Mesenchymal stem cell (in vitro differentiated cells and primary cell): Measurements from ENCODE around the gene GOLGA2.
"Not testable (repeated sequence)": the region's sequence is repeated elsewhere in the genome, so short reads cannot be mapped to it uniquely, and the experiment has no call there.

Experiments used
- DNase-seq: peaks from one replicate; pipeline ENCODE4 v3.0.0-alpha.2; 2013
- H2AFZ ChIP-seq: one replicate; pipeline ENCODE4 v1.6.1; 2013; ENCODE audit warnings: low read depth, mild to moderate bottlenecking, control low read depth, inconsistent platforms, low read length, moderate library complexity
- H2AK5ac ChIP-seq: 2 replicates; pipeline ENCODE4 v1.6.1; 2013; ENCODE audit warnings: low read length, moderate library complexity, mild to moderate bottlenecking, inconsistent platforms; ENCODE audit not compliant: severe bottlenecking
- H2BK120ac ChIP-seq: one replicate; pipeline ENCODE4 v1.6.1; 2013; ENCODE audit warnings: low read depth, mild to moderate bottlenecking, inconsistent platforms, low read length, moderate library complexity
- H2BK12ac ChIP-seq, 2 experiments: one replicate each; pipeline ENCODE4 v1.6.1; 2013; ENCODE audit warnings: inconsistent platforms in 2 of 2, low read length in 2 of 2, mild to moderate bottlenecking in 2 of 2, moderate library complexity in 2 of 2, control low read depth in 1 of 2
- H2BK15ac ChIP-seq: one replicate; pipeline ENCODE4 v1.6.1; 2013; ENCODE audit warnings: mild to moderate bottlenecking, low read depth, inconsistent platforms; ENCODE audit not compliant: poor library complexity, severe bottlenecking
- H2BK5ac ChIP-seq: 2 replicates; pipeline ENCODE4 v1.6.1; 2013; ENCODE audit warnings: low read depth, mild to moderate bottlenecking, low read length, control low read depth, inconsistent platforms; ENCODE audit not compliant: poor library complexity, severe bottlenecking
- H3K14ac ChIP-seq, 2 experiments: one replicate each; pipeline ENCODE4 v1.6.1; 2013; ENCODE audit warnings: inconsistent platforms in 2 of 2, low read length in 2 of 2, control low read depth in 1 of 2, mild to moderate bottlenecking in 1 of 2, moderate library complexity in 1 of 2
- H3K18ac ChIP-seq, 2 experiments: one replicate each; pipeline ENCODE4 v1.6.1; 2013; ENCODE audit warnings: inconsistent platforms in 2 of 2, low read length in 2 of 2, control low read depth in 1 of 2, low read depth in 1 of 2, mild to moderate bottlenecking in 1 of 2
- H3K23ac ChIP-seq, 2 experiments: one replicate each; pipeline ENCODE4 v1.6.1; 2013; ENCODE audit warnings: inconsistent platforms in 2 of 2, low read length in 2 of 2, mild to moderate bottlenecking in 2 of 2, moderate library complexity in 2 of 2, control low read depth in 1 of 2
- H3K27ac ChIP-seq: 2 replicates; pipeline ENCODE4 v1.5.1; 2013; ENCODE audit warnings: mild to moderate bottlenecking, moderate library complexity, low read length, control low read depth, inconsistent platforms; ENCODE audit not compliant: poor library complexity, severe bottlenecking
- H3K27me3 ChIP-seq, 2 experiments: 2 replicates each; pipeline versions ENCODE4 v1.6.1 to v1.7.0; 2013; ENCODE audit warnings: low read length in 2 of 2, mild to moderate bottlenecking in 2 of 2, moderate library complexity in 2 of 2, control low read depth in 1 of 2, inconsistent platforms in 1 of 2; ENCODE audit not compliant: control insufficient read depth in 1 of 2, insufficient read depth in 1 of 2
- H3K36me3 ChIP-seq, 2 experiments: 2 replicates each; pipeline versions ENCODE4 v1.6.1 to v1.7.0; 2013; ENCODE audit warnings: low read length in 2 of 2, control low read depth in 1 of 2, inconsistent platforms in 1 of 2, low read depth in 1 of 2, mild to moderate bottlenecking in 1 of 2; ENCODE audit not compliant: insufficient read depth in 2 of 2, control insufficient read depth in 1 of 2
- H3K4ac ChIP-seq, 2 experiments: one replicate each; pipeline ENCODE4 v1.6.1; 2013; ENCODE audit warnings: inconsistent platforms in 2 of 2, low read length in 2 of 2, mild to moderate bottlenecking in 2 of 2, moderate library complexity in 2 of 2, control low read depth in 1 of 2, low read depth in 1 of 2
- H3K4me1 ChIP-seq: 2 replicates; pipeline ENCODE4 v1.6.1; 2013; ENCODE audit warnings: low read depth, low read length, control low read depth; ENCODE audit not compliant: control insufficient read depth, insufficient read depth
- H3K4me2 ChIP-seq: 2 replicates; pipeline ENCODE4 v1.6.1; 2013; ENCODE audit warnings: low read length, mild to moderate bottlenecking, inconsistent platforms; ENCODE audit not compliant: poor library complexity, severe bottlenecking
- H3K4me3 ChIP-seq, 2 experiments: 2 replicates each; pipeline versions ENCODE4 v1.5.1 to v1.7.0; 2013; ENCODE audit warnings: low read length in 2 of 2, mild to moderate bottlenecking in 2 of 2, control low read depth in 1 of 2, low read depth in 1 of 2; ENCODE audit not compliant: insufficient read depth in 1 of 2
- H3K79me1 ChIP-seq: replicated peaks from 2 replicates; pipeline ENCODE4 v1.6.1; 2013; ENCODE audit warnings: mild to moderate bottlenecking, control low read depth, low read length, inconsistent platforms; ENCODE audit not compliant: poor library complexity, severe bottlenecking
- H3K9ac ChIP-seq: 2 replicates; pipeline ENCODE4 v1.7.0; 2013; ENCODE audit warnings: mild to moderate bottlenecking, low read length, moderate library complexity
- H3K9me3 ChIP-seq: 2 replicates; pipeline ENCODE4 v1.7.0; 2013; ENCODE audit warnings: mild to moderate bottlenecking, low read length; ENCODE audit not compliant: control insufficient read depth
- H4K8ac ChIP-seq: one replicate; pipeline ENCODE4 v1.6.1; 2013; ENCODE audit warnings: inconsistent platforms, mild to moderate bottlenecking, low read length, moderate library complexity
- H4K91ac ChIP-seq: one replicate; pipeline ENCODE4 v1.6.1; 2013; ENCODE audit warnings: mild to moderate bottlenecking, low read length, inconsistent platforms
- WGBS: methylation state at CpG from one replicate; pipeline ENCODE4 v1.1.7; 2013; ENCODE audit warnings: mixed read lengths; 5-methylcytosine and 5-hydroxymethylcytosine counted together

The GOLGA2 gene

GRCh38 chr9:128232528-128233428 is 43.0 kb downstream of the GOLGA2 start:
- H3K4me1 ChIP-seq: no peaks in the 10 kb centered on the region
- no peaks in the 10 kb centered on the region for H3K27me3 ChIP-seq
- H2AK5ac ChIP-seq: no peak overlapping the region
- H2BK12ac ChIP-seq: no peak overlapping the region
- no peak overlapping the region for H4K91ac ChIP-seq
- H3K23ac ChIP-seq: no peak overlapping the region
- WGBS: 90% methylated on average over 18 of the region's 22 CpGs
- no peaks in the 10 kb centered on the region for H3K79me1 ChIP-seq
- H2BK120ac ChIP-seq: no peak overlapping the region
- H2AFZ ChIP-seq: no peak overlapping the region
- no peak overlapping the region for H3K18ac ChIP-seq
- peaks cover 22 to 24% of the 10 kb centered on the region in 2 experiments for H3K36me3 ChIP-seq
- H4K8ac ChIP-seq: no peak overlapping the region
- H3K4me3 ChIP-seq: no peak overlapping the region
- H3K4ac ChIP-seq: no peak overlapping the region
- H2BK5ac ChIP-seq: no peak overlapping the region
- H2BK15ac ChIP-seq: no peak overlapping the region
- H3K9ac ChIP-seq: no peak overlapping the region
- no peak overlapping the region for H3K14ac ChIP-seq
- no peak overlapping the region for H3K4me2 ChIP-seq
- no peaks in the 10 kb centered on the region for H3K9me3 ChIP-seq
- no peak for DNase-seq
- no peak overlapping the region for H3K27ac ChIP-seq

GRCh38 chr9:128231638-128232527 is 43.9 kb downstream of the GOLGA2 start:
- no peak overlapping the region for H4K8ac ChIP-seq
- H3K79me1 ChIP-seq: no peaks in the 10 kb centered on the region
- no peak overlapping the region for H2BK12ac ChIP-seq
- no peak overlapping the region for H3K18ac ChIP-seq
- H3K4me2 ChIP-seq: no peak overlapping the region
- H2AK5ac ChIP-seq: no peak overlapping the region
- H2BK15ac ChIP-seq: no peak overlapping the region
- no peak overlapping the region for H2AFZ ChIP-seq
- WGBS: 90% methylated on average over 16 of the region's 16 CpGs
- no peaks in the 10 kb centered on the region for H3K4me1 ChIP-seq
- no peak overlapping the region for H3K4ac ChIP-seq
- no peak overlapping the region for H2BK5ac ChIP-seq
- H3K27ac ChIP-seq: no peak overlapping the region
- no peak for DNase-seq
- no peak overlapping the region for H4K91ac ChIP-seq
- H3K14ac ChIP-seq: no peak overlapping the region
- H2BK120ac ChIP-seq: no peak overlapping the region
- no peak overlapping the region for H3K4me3 ChIP-seq
- H3K9ac ChIP-seq: peak overlapping the region; percentile 29
- H3K23ac ChIP-seq: no peak overlapping the region
- H3K27me3 ChIP-seq: no peaks in the 10 kb centered on the region
- H3K36me3 ChIP-seq: peaks cover 21 to 22% of the 10 kb centered on the region in 2 experiments
- no peaks in the 10 kb centered on the region for H3K9me3 ChIP-seq

GRCh38 chr9:128230897-128231296 is 44.9 kb downstream of the GOLGA2 start:
- not testable (repeated sequence) for H2BK5ac ChIP-seq, H3K9me3 ChIP-seq, H3K27ac ChIP-seq, H4K91ac ChIP-seq, H3K23ac ChIP-seq, H3K4me2 ChIP-seq, H3K4me1 ChIP-seq, H3K27me3 ChIP-seq, DNase-seq, H3K9ac ChIP-seq, H3K4ac ChIP-seq, H3K18ac ChIP-seq, H2BK120ac ChIP-seq, H2BK15ac ChIP-seq, H2AK5ac ChIP-seq, H2BK12ac ChIP-seq, H2AFZ ChIP-seq, H3K79me1 ChIP-seq, H3K14ac ChIP-seq, H4K8ac ChIP-seq, H3K4me3 ChIP-seq
- H3K36me3 ChIP-seq: peaks cover 20 to 24% of the 10 kb centered on the region in 2 experiments
- 98% methylated on average over 7 of the region's 7 CpGs for WGBS

GRCh38 chr9:128226412-128226801 is 49.4 kb downstream of the GOLGA2 start:
- WGBS: 91% methylated on average over 5 of the region's 5 CpGs
- Histone ChIP-seq H3K14ac (no peak overlapping the region), H3K23ac (no peak overlapping the region), H2BK12ac (no peak overlapping the region), H2BK15ac (no peak overlapping the region), H2AFZ (no peak overlapping the region), H2BK5ac (no peak overlapping the region), H3K4me3 (no peak overlapping the region), H3K27ac (no peak overlapping the region), H2AK5ac (no peak overlapping the region), H4K91ac (no peak overlapping the region), H2BK120ac (no peak overlapping the region), H3K4ac (no peak overlapping the region), H3K9ac (no peak overlapping the region), H4K8ac (no peak overlapping the region), H3K79me1 (no peaks in the 10 kb centered on the region), H3K4me1 (no peaks in the 10 kb centered on the region), H3K18ac (no peak overlapping the region), H3K27me3 (no peaks in the 10 kb centered on the region), H3K9me3 (no peaks in the 10 kb centered on the region), H3K36me3 (peaks cover 43 to 46% of the 10 kb centered on the region in 2 experiments), H3K4me2 (no peak overlapping the region)
- no peak for DNase-seq
